ENCODE measurements around the gene ERVW-1. TPM values are rescaled to one million over a fixed set of nuclear protein-coding genes. Genes with fewer than 3 reads are reported as not detected.

Gene ERVW-1
- total RNA-seq, 1 donor from 2014 or later, result not detected

DNA sequence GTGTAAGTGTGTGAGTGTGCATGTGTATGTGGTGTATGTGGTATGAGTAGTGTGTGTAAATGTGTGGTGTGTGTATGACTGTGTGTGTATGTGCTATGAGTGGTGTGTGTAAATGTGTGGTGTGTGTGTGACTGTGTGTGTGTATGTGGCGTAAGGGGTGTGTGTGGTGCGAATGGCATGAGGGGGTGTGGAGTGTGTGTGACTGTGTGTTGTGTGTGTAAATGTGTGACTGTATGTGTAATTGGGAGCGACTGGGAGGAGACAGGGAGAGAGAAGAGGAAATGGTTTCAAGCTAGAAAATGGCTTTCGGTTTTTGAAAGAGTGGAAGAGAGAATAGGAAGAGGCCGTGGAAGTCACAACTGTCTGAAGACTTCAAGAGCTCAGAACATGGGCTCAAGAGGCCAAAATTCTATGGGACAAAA, 54.0 kb downstream of the ERVW-1 start:
- no peaks in the 10 kb centered on the region for H3K27me3 ChIP-seq
- H3K4me3 ChIP-seq, result no peak overlapping the region
- H3K4me2 ChIP-seq, result peak overlapping the region; percentile 84
- H3K4me1 Mint-ChIP-seq, result peaks cover 10% of the 10 kb centered on the region
- H3K36me3 ChIP-seq, result no peaks in the 10 kb centered on the region
- H3K9me3 ChIP-seq (ENCODE audit: low read depth), result no peaks in the 10 kb centered on the region
- peak overlapping the region; percentile 97 for H2AFZ ChIP-seq (replicated peaks)
- peaks cover 5% of the 10 kb centered on the region for H3K27me3 Mint-ChIP-seq (ENCODE audit: insufficient read depth, low read depth)
- H3K4me1 ChIP-seq, result peaks cover 3% of the 10 kb centered on the region
- H3K27ac Mint-ChIP-seq, result no peak overlapping the region
- TF ChIP-seq EZH2 (IDR thresholded peaks at IDR 0.05) (no peak), EZH2phosphoT487 (IDR thresholded peaks at IDR 0.05) (no peak), CTCF (IDR thresholded peaks at IDR 0.05) (no peak)
- H3F3A ChIP-seq (ENCODE audit: low read depth), result peaks cover 2% of the 10 kb centered on the region
- H3K9ac ChIP-seq, result no peak overlapping the region
- H4K20me1 ChIP-seq (ENCODE audit: low read depth), result no peaks in the 10 kb centered on the region
- no peaks in the 10 kb centered on the region for H3K79me2 ChIP-seq (ENCODE audit: low read depth)
- H3K36me3 Mint-ChIP-seq, result no peaks in the 10 kb centered on the region
- no peaks in the 10 kb centered on the region for H3K9me3 Mint-ChIP-seq
- no peak for DNase-seq (ENCODE audit: low spot score)
- H3K4me3 Mint-ChIP-seq, result peak overlapping the region; percentile 28
- no peak overlapping the region for H3K27ac ChIP-seq

DNA sequence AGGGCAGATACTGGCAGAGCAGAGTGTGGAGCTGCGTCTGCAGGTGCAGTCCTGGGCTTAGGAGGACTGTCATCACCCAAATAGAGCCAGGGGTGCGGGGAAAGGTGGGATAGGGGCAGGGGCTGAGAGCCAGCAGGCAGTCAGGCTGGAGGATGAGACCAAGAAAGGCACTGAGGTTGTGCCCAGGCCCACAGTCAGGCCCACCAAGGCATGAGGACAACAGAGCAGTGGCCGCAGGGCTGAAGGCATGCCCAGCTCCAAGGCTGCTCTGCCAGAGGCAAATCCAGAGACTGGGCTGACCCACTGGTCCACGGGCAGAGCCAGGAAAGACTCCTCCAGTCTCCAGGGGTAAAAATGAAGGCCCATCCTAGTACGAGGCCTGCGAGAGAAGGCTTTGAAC, 54.8 kb downstream of the ERVW-1 start:
- peaks cover 2% of the 10 kb centered on the region for H3F3A ChIP-seq (ENCODE audit: low read depth)
- Mint-ChIP-seq H3K36me3 (no peaks in the 10 kb centered on the region), H3K27me3 (ENCODE audit: insufficient read depth, low read depth) (peaks cover 5% of the 10 kb centered on the region), H3K4me1 (peaks cover 10% of the 10 kb centered on the region), H3K9me3 (no peaks in the 10 kb centered on the region), H3K4me3 (no peak overlapping the region), H3K27ac (no peak overlapping the region)
- no peaks in the 10 kb centered on the region for H3K9me3 ChIP-seq (ENCODE audit: low read depth)
- no peaks in the 10 kb centered on the region for H4K20me1 ChIP-seq (ENCODE audit: low read depth)
- TF ChIP-seq EZH2 (IDR thresholded peaks at IDR 0.05) (no peak), CTCF (IDR thresholded peaks at IDR 0.05) (no peak), EZH2phosphoT487 (IDR thresholded peaks at IDR 0.05) (no peak)
- no peak overlapping the region for H3K27ac ChIP-seq
- H3K79me2 ChIP-seq (ENCODE audit: low read depth), result no peaks in the 10 kb centered on the region
- H2AFZ ChIP-seq (replicated peaks), result no peak overlapping the region
- no peak overlapping the region for H3K4me2 ChIP-seq
- H3K9ac ChIP-seq, result no peak overlapping the region
- DNase-seq (ENCODE audit: low spot score), result no peak
- no peak overlapping the region for H3K4me3 ChIP-seq
- H3K4me1 ChIP-seq, result peaks cover 3% of the 10 kb centered on the region
- no peaks in the 10 kb centered on the region for H3K27me3 ChIP-seq
- no peaks in the 10 kb centered on the region for H3K36me3 ChIP-seq

DNA sequence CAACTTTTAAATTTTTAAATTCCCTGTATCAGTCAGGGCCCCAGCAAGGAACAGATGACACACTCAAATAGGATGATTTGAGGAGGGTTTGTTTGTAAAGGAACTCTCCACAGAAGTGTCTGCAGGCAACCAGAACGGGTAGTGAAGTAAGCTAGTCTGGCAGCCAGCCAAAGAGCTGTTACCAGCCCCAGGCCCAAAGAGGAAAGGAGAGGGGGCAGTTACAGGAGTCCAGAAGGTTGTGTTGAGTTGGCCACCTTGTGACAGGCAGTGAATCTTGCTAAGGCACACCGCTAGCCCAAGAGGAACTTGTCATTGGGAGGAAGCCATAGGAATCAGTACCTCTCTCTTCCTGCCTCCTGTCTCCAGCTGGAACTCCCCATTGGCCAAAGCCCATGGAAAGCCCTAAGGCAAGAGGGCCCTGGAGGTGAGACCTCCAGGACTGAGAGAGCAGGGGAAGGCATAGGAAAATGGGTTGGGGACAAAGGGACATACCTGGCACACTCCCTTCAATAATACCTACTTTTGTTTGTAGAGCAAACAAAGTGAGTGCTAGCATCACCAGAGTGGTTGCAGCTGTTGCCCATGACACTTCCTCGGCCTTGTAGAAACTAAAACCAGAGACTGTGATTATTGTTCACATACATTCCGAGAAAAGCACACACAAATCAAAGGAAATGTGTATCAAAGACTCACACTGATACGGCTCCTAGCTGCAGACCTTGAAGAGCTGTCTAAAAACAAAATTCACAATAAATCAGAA, 55.9 kb downstream of the ERVW-1 start:
- no peak overlapping the region for H3K4me3 ChIP-seq
- Mint-ChIP-seq H3K27ac (no peak overlapping the region), H3K4me3 (no peak overlapping the region), H3K9me3 (no peaks in the 10 kb centered on the region), H3K36me3 (no peaks in the 10 kb centered on the region), H3K27me3 (ENCODE audit: insufficient read depth, low read depth) (peaks cover 2% of the 10 kb centered on the region), H3K4me1 (peaks cover 10% of the 10 kb centered on the region)
- no peaks in the 10 kb centered on the region for H3K9me3 ChIP-seq (ENCODE audit: low read depth)
- no peaks in the 10 kb centered on the region for H3K36me3 ChIP-seq
- H3K79me2 ChIP-seq (ENCODE audit: low read depth), result no peaks in the 10 kb centered on the region
- no peaks in the 10 kb centered on the region for H4K20me1 ChIP-seq (ENCODE audit: low read depth)
- no peak overlapping the region for H3K9ac ChIP-seq
- DNase-seq (ENCODE audit: low spot score), result no peak
- TF ChIP-seq CTCF (IDR thresholded peaks at IDR 0.05) (no peak), EZH2phosphoT487 (IDR thresholded peaks at IDR 0.05) (no peak), EZH2 (IDR thresholded peaks at IDR 0.05) (no peak)
- H3K4me1 ChIP-seq, result peaks cover 3% of the 10 kb centered on the region
- H3F3A ChIP-seq (ENCODE audit: low read depth), result peaks cover 2% of the 10 kb centered on the region
- H2AFZ ChIP-seq (replicated peaks), result no peak overlapping the region
- H3K27ac ChIP-seq, result no peak overlapping the region
- H3K4me2 ChIP-seq, result no peak overlapping the region
- H3K27me3 ChIP-seq, result no peaks in the 10 kb centered on the region

Other genes with a start within 250 kb of the ERVW-1 start
- 46.7 and 59.4 TPM in 2 replicates for gene KRIT1, start 232.0 kb downstream of the ERVW-1 start, total RNA-seq (ENCODE audit: low replicate concordance)
- 37.7 and 52.1 TPM in 2 replicates for gene ANKIB1, start 232.0 kb downstream of the ERVW-1 start, total RNA-seq (ENCODE audit: low replicate concordance)
- 46.8 and 56.5 TPM in 2 replicates for gene GATAD1, start 30.5 kb downstream of the ERVW-1 start, total RNA-seq (ENCODE audit: low replicate concordance)
- gene PEX1, start 50.6 kb upstream of the ERVW-1 start, total RNA-seq (ENCODE audit: low replicate concordance), result 34.3 and 67.6 TPM in 2 replicates
- 13.5 and 22.8 TPM in 2 replicates for gene RBM48, start 50.8 kb upstream of the ERVW-1 start, total RNA-seq (ENCODE audit: low replicate concordance)
- gene FAM133B, start 112.4 kb upstream of the ERVW-1 start, total RNA-seq (ENCODE audit: low replicate concordance), result 47.5 and 69.9 TPM in 2 replicates